Stomach (tissue), 9 donors: ENCODE results near the gene TMIE. TPM values are rescaled to one million over a fixed set of nuclear protein-coding genes. Genes with fewer than 3 reads are reported as not detected.

ENCODE experiments used
- DNase-seq, 2 donors: peaks; one replicate each; pipeline versions ENCODE4 v3.0.0 to v3.0.0-alpha.2; 2013 to 2019
- H3K27ac ChIP-seq, 5 donors: fragments of 200-600 bp in 4 of 5; sonication (generic) in 4 of 5; one replicate each; pipeline ENCODE4 v1.5.1; 2013 to 2019; ENCODE audit warnings: mild to moderate bottlenecking in 1 of 5, moderate library complexity in 1 of 5
- H3K27me3 ChIP-seq, 3 donors: fragments of 200-600 bp; sonication (generic); one replicate each; pipeline ENCODE4 v1.5.1; 2017 to 2019; ENCODE audit warnings: mixed run types in 1 of 3
- H3K36me3 ChIP-seq, 4 donors: fragments of 200-600 bp; sonication (generic); 1 replicate in 3 of 4; 2 replicates in 1 of 4; pipeline ENCODE4 v1.5.1; 2016 to 2019
- H3K4me1 ChIP-seq, 4 donors: fragments of 200-600 bp; sonication (generic); one replicate each; pipeline ENCODE4 v1.5.1; 2016 to 2019
- H3K4me3 ChIP-seq, 4 donors: fragments of 200-600 bp; sonication (generic) in 3 of 4; one replicate each; pipeline ENCODE4 v1.5.1; 2016 to 2019; ENCODE audit warnings: mild to moderate bottlenecking in 1 of 4
- H3K9me3 ChIP-seq, 4 donors: fragments of 200-600 bp; sonication (generic); one replicate each; pipeline ENCODE4 v1.5.1; 2016 to 2019
- EP300 ChIP-seq: sonication (generic); formaldehyde crosslinking; IDR thresholded peaks from one replicate; pipeline ENCODE4 v1.6.1; 2017; ENCODE audit warnings: antibody characterized with exemption
- POLR2A ChIP-seq, 4 donors: fragments of 450-650 bp; IDR thresholded peaks; one replicate each; pipeline ENCODE4 v1.6.1; 2016; ENCODE audit warnings: antibody characterized with exemption in 4 of 4, control low read depth in 2 of 4, mild to moderate bottlenecking in 1 of 4, moderate library complexity in 1 of 4
- POLR2AphosphoS5 ChIP-seq, 3 donors: sonication (generic); formaldehyde crosslinking; IDR thresholded peaks; one replicate each; pipeline ENCODE4 v1.6.1; 2016; ENCODE audit warnings: antibody characterized with exemption in 3 of 3
- WGBS, 5 donors: extraction: QIAGEN DNeasy Blood & Tissue Kit in 3 of 5; methylation state at CpG; one replicate each; pipeline versions ENCODE4 v1.1.5 to v1.1.7; 2013 to 2018; 5-methylcytosine and 5-hydroxymethylcytosine counted together
- intact Hi-C: fragments of 100-400 bp; cut with DNase I; formaldehyde crosslinking; loops from one replicate; pipeline ENCODE4 v1.15.1; 2023; ENCODE audit warnings: low total_unique reads
- polyA plus RNA-seq, 3 donors: library from polyadenylated mRNA; stranded (reverse); fragments of 200-250 nt; gene quantifications; one replicate each; pipeline ENCODE4 v1.2.3, GENCODE V29; 2013
- total RNA-seq, 5 donors: library from RNA; depleted of rRNA; stranded (reverse); fragments of >200 nt; gene quantifications; one replicate each; pipeline versions ENCODE4 v1.1.0 to v1.2.3, GENCODE V29; 2014 to 2016
- TF ChIP-seq, protein P1 (sequence below), 7 experiments: fragments of 450-650 bp in 4 of 7; fragments of 200-600 bp in 3 of 7; sonication (generic) in 3 of 7; IDR thresholded peaks; one replicate each; pipeline ENCODE4 v1.5.1; 2016 to 2019; ENCODE audit warnings: antibody characterized with exemption in 7 of 7, control low read depth in 2 of 7, mild to moderate bottlenecking in 1 of 7
- donor health status: healthy with polysubstance abuse.
- donor health status: Bipolar disorder and iron deficiency.
- donor health status: healthy.

The TMIE gene
- total and polyA plus RNA-seq, 8 donors, result 0.46 to 1.0 (median 0.55) TPM; not detected in 5

DNA sequence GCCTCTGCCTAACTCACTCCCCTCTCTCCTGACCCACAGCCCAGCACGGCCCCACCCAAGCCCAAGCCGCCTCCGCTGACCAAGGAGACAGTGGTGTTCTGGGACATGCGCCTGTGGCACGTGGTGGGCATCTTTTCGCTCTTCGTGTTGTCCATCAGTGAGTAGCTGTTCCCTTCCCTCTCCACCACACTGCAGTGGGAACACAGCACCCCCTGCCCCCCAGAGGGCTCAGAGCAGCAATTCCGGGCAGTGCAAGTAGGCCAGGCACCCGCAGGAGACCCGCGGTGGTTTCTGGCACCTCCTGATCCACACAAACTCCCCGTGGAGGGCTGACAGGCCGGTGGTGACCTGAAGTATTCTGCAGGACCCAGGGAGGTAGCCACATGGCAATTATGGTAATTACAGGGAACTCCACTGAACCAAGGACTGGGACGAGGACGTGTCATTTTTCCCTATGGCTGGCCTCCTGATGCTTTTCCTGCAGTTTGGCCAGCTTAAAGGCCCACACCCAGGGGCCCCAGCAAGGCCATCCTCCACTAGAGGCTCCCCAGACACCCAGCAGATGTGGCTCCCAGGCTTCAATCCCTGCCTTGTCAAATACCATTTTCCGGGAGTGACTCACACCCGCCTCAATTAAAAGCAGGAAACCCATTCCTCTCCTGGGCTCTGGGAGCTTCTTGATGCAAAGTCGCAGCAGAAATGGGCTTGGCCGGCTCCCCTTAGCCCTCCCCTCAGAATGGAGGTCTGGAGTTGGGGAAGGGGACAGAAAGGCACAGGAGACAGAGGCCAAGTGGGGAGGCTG lies 4.8 kb downstream of the TMIE start:
- Histone ChIP-seq H3K36me3 (no peaks in the 10 kb centered on the region), H3K4me1 (peaks cover 7 to 17% (median 8%) of the 10 kb centered on the region in 4 donors), H3K27ac (no peak overlapping the region), H3K4me3 (no peak overlapping the region), H3K9me3 (no peaks in the 10 kb centered on the region), H3K27me3 (peaks cover 0 to 21% (median 13%) of the 10 kb centered on the region in 3 donors)
- intact Hi-C loops, result loop anchor here (5.0 kb wide), 1 partner anchor 196 kb away; no protein-coding TSS in a partner anchor
- TF ChIP-seq POLR2AphosphoS5 (IDR thresholded peaks at IDR 0.05), result no peak
- TF ChIP-seq EP300, result no peak
- TF ChIP-seq, protein P1, sequence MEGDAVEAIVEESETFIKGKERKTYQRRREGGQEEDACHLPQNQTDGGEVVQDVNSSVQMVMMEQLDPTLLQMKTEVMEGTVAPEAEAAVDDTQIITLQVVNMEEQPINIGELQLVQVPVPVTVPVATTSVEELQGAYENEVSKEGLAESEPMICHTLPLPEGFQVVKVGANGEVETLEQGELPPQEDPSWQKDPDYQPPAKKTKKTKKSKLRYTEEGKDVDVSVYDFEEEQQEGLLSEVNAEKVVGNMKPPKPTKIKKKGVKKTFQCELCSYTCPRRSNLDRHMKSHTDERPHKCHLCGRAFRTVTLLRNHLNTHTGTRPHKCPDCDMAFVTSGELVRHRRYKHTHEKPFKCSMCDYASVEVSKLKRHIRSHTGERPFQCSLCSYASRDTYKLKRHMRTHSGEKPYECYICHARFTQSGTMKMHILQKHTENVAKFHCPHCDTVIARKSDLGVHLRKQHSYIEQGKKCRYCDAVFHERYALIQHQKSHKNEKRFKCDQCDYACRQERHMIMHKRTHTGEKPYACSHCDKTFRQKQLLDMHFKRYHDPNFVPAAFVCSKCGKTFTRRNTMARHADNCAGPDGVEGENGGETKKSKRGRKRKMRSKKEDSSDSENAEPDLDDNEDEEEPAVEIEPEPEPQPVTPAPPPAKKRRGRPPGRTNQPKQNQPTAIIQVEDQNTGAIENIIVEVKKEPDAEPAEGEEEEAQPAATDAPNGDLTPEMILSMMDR (IDR thresholded peaks at IDR 0.05), result no peak
- no peak for TF ChIP-seq POLR2A (IDR thresholded peaks at IDR 0.05)
- no peak for DNase-seq
- WGBS, 5 donors, result 65 to 79% (median 75%) methylated on average over 19 of the region's 19 CpGs

- no peaks in the 10 kb centered on the region for H3K36me3 ChIP-seq
- no peak for DNase-seq
- H3K4me3 ChIP-seq, result no peak overlapping the region
- H3K27me3 ChIP-seq, result peaks cover 0 to 10% (median 3%) of the 10 kb centered on the region in 3 donors
- TF ChIP-seq, protein P1 (IDR thresholded peaks at IDR 0.05), result no peak
- TF ChIP-seq EP300 (no peak), POLR2AphosphoS5 (IDR thresholded peaks at IDR 0.05) (no peak), POLR2A (IDR thresholded peaks at IDR 0.05) (no peak)
- WGBS, 5 donors, result 58 to 67% (median 62%) methylated on average over 12 to 13 of the region's 13 CpGs
- H3K4me1 ChIP-seq, result peaks cover 0 to 7% (median 0%) of the 10 kb centered on the region in 4 donors
- H3K27ac ChIP-seq, result no peak overlapping the region
- no peaks in the 10 kb centered on the region for H3K9me3 ChIP-seq
- intact Hi-C loops, result loop anchor here (5.0 kb wide), 1 partner anchor 195 kb away; no protein-coding TSS in a partner anchor
Measured at GRCh38 chr3:46706771-46707582, 5.8 kb downstream of the TMIE start.

- Histone ChIP-seq H3K27me3 (peaks cover 0 to 4% (median 0%) of the 10 kb centered on the region in 3 donors), H3K4me3 (no peak overlapping the region), H3K4me1 (peaks cover 0 to 5% (median 0%) of the 10 kb centered on the region in 4 donors), H3K9me3 (no peaks in the 10 kb centered on the region), H3K27ac (no peak overlapping the region), H3K36me3 (no peaks in the 10 kb centered on the region)
- 78 to 94% (median 86%) methylated on average over 5 to 7 of the region's 7 CpGs for WGBS, 5 donors
- TF ChIP-seq POLR2A (IDR thresholded peaks at IDR 0.05) (no peak), EP300 (no peak), POLR2AphosphoS5 (IDR thresholded peaks at IDR 0.05) (no peak)
- TF ChIP-seq, protein P1 (IDR thresholded peaks at IDR 0.05), result no peak
- intact Hi-C loops, result loop anchor here (5.0 kb wide), 1 partner anchor 195 kb away; no protein-coding TSS in a partner anchor
- DNase-seq, result no peak
Measured at GRCh38 chr3:46707601-46708011, 6.4 kb downstream of the TMIE start.
